Naive B cell (primary cell): ENCODE results near the gene MFAP4. TPM values are rescaled to one million over a fixed set of nuclear protein-coding genes. Genes with fewer than 3 reads are reported as not detected.
"Not testable (repeated sequence)": the region's sequence is repeated elsewhere in the genome, so short reads cannot be mapped to it uniquely, and the experiment has no call there.

Experiments used
- ATAC-seq, 2 donors: fragments of 150-1000 bp; cut with Tn5 transposase; 2 replicates each; pipeline ENCODE4 v1.10.0; 2021; ENCODE audit warnings: low read depth in 2 of 2, mild to moderate bottlenecking in 2 of 2, moderate library complexity in 2 of 2
- DNase-seq: peaks from one replicate; pipeline ENCODE4 v3.0.0; 2022
- H3K27ac Mint-ChIP-seq, 6 donors: one replicate each; pipeline ENCODE4 v1.8.0; 2020 to 2022; ENCODE audit warnings: mild to moderate bottlenecking in 6 of 6, mixed read lengths in 6 of 6, moderate library complexity in 5 of 6, inconsistent platforms in 2 of 6
- H3K27me3 Mint-ChIP-seq, 3 donors: one replicate each; pipeline ENCODE4 v1.8.0; 2021 to 2022; ENCODE audit warnings: mixed read lengths in 3 of 3, mild to moderate bottlenecking in 1 of 3
- H3K36me3 Mint-ChIP-seq, 2 donors: one replicate each; pipeline ENCODE4 v1.8.0; 2020 to 2022; ENCODE audit warnings: mixed read lengths in 2 of 2, inconsistent platforms in 1 of 2, mild to moderate bottlenecking in 1 of 2
- H3K4me1 Mint-ChIP-seq, 3 donors: one replicate each; pipeline ENCODE4 v1.8.0; 2020 to 2022; ENCODE audit warnings: mixed read lengths in 3 of 3, inconsistent platforms in 1 of 3, mild to moderate bottlenecking in 1 of 3, moderate library complexity in 1 of 3
- H3K4me3 Mint-ChIP-seq, 8 donors: one replicate each; pipeline ENCODE4 v1.8.0; 2020 to 2022; ENCODE audit warnings: mild to moderate bottlenecking in 8 of 8, mixed read lengths in 8 of 8, moderate library complexity in 8 of 8, inconsistent platforms in 2 of 8
- H3K9me3 Mint-ChIP-seq, 7 donors: one replicate each; pipeline ENCODE4 v1.8.0; 2020 to 2022; ENCODE audit warnings: mixed read lengths in 7 of 7, mild to moderate bottlenecking in 5 of 7, inconsistent platforms in 2 of 7, moderate library complexity in 1 of 7
- polyA plus RNA-seq, 6 donors: library from polyadenylated mRNA; unstranded; fragments of 300-500 nt; fragmentation: Illumina TruSeq; gene quantifications; one replicate each; pipeline ENCODE4 v1.2.3, GENCODE V29; 2021; ENCODE audit warnings: low read depth in 6 of 6

Gene MFAP4
- polyA plus RNA-seq, 6 donors from 2014 or later = not detected

DNA sequence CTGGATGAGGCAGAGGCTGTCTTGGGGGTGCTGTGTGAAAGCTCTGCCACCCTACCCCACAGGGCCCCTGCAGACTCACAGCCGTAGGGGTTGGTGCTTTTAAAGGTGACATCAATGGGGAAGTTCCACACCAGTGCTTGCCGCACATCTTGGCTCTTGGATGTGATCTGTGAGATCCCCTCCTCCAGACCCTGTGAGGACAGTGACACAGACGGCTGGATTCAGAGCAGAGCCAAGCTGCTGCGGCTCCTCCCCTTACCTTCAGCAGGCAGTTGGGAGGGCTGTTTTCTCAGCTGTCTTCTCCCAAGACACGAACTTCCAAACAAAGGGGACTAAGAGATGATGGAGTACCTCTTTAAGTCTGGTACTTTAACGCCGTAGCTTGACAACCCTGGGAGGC is 29.2 kb downstream of the MFAP4 start:
- Mint-ChIP-seq H3K4me1 (peaks cover 1 to 11% (median 10%) of the 10 kb centered on the region in 3 donors), H3K27ac (no peak overlapping the region), H3K4me3 (no peak overlapping the region), H3K36me3 (no peaks in the 10 kb centered on the region), H3K27me3 (peaks cover 35 to 46% (median 38%) of the 10 kb centered on the region in 3 donors), H3K9me3 (no peaks in the 10 kb centered on the region)
- DNase-seq (no peak), ATAC-seq (no peak)

DNA sequence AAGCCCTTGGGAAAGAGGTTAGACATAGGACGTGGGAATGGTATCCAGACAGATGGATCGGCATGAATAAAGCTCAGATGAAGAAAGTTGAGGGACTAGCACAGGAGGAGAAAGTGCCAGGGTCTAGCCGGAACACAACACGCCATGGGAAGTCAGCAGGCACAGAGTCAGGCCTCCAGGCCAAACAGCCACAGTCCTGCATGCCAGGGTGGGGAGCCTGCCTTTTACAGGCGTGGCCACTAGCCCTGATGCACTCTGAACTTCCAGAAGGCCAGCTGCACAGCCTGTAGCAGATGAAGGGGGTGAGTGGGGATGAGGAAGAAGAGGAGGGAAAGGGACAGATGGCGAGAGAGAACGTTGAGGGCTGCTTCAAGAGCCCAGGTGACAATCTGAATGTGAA is 29.6 kb downstream of the MFAP4 start:
- Mint-ChIP-seq H3K4me1 (peaks cover 0 to 10% (median 6%) of the 10 kb centered on the region in 3 donors), H3K36me3 (no peaks in the 10 kb centered on the region), H3K9me3 (no peaks in the 10 kb centered on the region), H3K27ac (peak overlapping the region in 1 of 6 donors; percentile 95), H3K4me3 (no peak overlapping the region), H3K27me3 (peaks cover 35 to 46% (median 38%) of the 10 kb centered on the region in 3 donors)
- ATAC-seq (no peak), DNase-seq (no peak)

DNA sequence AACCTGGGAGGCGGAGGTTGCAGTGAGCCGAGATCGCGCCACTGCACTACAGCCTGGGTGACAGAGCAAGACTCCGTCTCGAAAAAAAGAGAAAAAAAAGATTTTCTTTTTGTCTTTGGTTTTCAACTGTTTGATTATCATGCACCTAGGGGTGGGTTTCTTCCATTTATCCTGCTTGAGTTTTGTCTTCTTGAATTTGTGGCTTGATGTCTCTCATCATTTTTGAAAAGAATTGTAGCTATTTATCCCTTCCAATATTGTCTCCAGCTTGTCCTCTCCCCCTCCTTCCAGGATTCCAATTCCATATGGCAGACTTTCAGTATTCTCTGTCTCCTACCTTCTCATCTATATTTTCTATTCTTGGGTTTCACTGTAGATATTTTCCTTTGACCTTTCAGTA is 32.2 kb downstream of the MFAP4 start:
- no peaks in the 10 kb centered on the region for H3K4me1 Mint-ChIP-seq
- H3K27ac Mint-ChIP-seq = no peak overlapping the region
- DNase-seq (no peak), ATAC-seq (no peak)
- H3K4me3 Mint-ChIP-seq = no peak overlapping the region
- peaks cover 27 to 39% (median 38%) of the 10 kb centered on the region in 3 donors for H3K27me3 Mint-ChIP-seq
- no peaks in the 10 kb centered on the region for H3K36me3 Mint-ChIP-seq
- H3K9me3 Mint-ChIP-seq = no peaks in the 10 kb centered on the region

- H3K27me3 Mint-ChIP-seq = peaks cover 21 to 26% (median 25%) of the 10 kb centered on the region in 3 donors
- H3K4me1 Mint-ChIP-seq, H3K27ac Mint-ChIP-seq, DNase-seq, H3K36me3 Mint-ChIP-seq, H3K9me3 Mint-ChIP-seq, H3K4me3 Mint-ChIP-seq, ATAC-seq: not testable (repeated sequence)
Observed at GRCh38 chr17:19353401-19353800, 33.6 kb downstream of the MFAP4 start.

DNA sequence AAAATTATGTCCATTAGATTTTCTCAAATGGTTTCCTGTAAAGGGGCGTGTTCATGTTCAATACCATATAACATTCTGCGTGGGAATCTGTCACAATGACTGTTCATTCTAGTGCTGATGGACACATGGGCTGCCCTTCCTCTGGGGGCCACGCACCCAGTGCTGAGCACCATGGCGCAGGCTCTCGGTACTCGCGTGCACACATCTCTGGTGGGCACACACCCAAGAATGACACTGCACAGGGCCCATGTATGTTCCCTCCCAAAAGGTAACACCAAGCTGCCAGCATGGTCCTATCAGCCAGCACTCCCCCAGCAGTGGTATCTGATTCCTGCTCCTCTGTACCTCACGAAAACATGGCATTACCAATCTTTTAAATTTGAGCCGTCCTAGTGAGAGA is 38.2 kb downstream of the MFAP4 start:
- H3K9me3 Mint-ChIP-seq = no peaks in the 10 kb centered on the region
- no peak overlapping the region for H3K4me3 Mint-ChIP-seq
- H3K27me3 Mint-ChIP-seq = peaks cover under 1 to 14% (median under 1%) of the 10 kb centered on the region in 3 donors
- ATAC-seq (no peak), DNase-seq (no peak)
- peaks cover 0 to 5% (median 0%) of the 10 kb centered on the region in 3 donors for H3K4me1 Mint-ChIP-seq
- H3K27ac Mint-ChIP-seq = no peak overlapping the region
- no peaks in the 10 kb centered on the region for H3K36me3 Mint-ChIP-seq

- Mint-ChIP-seq H3K4me3 (no peak overlapping the region), H3K9me3 (no peaks in the 10 kb centered on the region), H3K27me3 (peaks cover 0 to 14% (median 0%) of the 10 kb centered on the region in 3 donors), H3K36me3 (no peaks in the 10 kb centered on the region), H3K27ac (peak overlapping the region in 1 of 6 donors; percentile 41), H3K4me1 (peaks cover 0 to 5% (median 0%) of the 10 kb centered on the region in 3 donors)
- DNase-seq (no peak), ATAC-seq (no peak)
Observed at GRCh38 chr17:19348081-19348650, 38.8 kb downstream of the MFAP4 start.

DNA sequence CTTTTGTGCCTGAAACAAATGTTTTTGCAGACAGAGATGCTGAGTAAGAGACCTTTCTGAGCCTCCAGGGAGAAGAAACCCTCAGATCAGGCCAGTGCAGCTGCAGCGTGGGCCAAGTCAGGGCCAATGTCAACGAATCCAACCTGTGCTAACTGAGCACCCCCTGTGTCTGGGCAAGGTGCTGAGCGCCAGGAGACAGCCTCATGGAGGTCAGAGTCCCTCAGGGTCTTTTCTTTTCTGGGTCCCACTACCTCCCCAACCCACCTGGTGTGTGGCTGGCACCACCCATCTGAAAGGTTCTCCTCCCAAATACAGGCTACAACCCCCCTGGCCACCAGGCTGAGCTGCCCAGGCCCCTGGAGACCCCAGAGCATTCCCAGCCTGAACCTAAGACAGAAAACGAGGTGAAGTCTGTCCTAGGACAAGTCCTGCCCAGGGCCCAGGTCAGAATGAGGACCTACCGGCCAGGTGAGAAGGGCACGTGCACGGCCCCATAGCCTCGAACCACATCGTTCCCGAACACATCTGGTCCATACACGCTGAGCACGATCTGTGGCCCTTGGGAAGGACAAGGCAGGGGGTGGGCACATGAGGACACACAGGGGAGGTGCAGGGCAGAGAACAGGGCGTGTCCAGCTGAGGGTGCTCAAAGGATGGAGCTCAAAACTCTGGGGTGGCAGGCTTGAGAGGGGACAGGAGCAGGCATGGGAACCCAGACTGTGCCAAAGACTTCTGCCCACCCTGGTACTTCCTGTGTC is 39.5 kb downstream of the MFAP4 start:
- Mint-ChIP-seq H3K36me3 (no peaks in the 10 kb centered on the region), H3K27me3 (peaks cover 0 to 20% (median 0%) of the 10 kb centered on the region in 3 donors), H3K9me3 (no peaks in the 10 kb centered on the region), H3K4me1 (peaks cover 0 to 5% (median 0%) of the 10 kb centered on the region in 3 donors), H3K27ac (no peak overlapping the region), H3K4me3 (no peak overlapping the region)
- ATAC-seq (no peak), DNase-seq (no peak)

- ATAC-seq = no peak
- Mint-ChIP-seq H3K27me3 (peaks cover 5 to 24% (median 8%) of the 10 kb centered on the region in 3 donors), H3K4me3 (peak overlapping the region in 1 of 8 donors; percentile 67), H3K4me1 (peaks cover 0 to 11% (median 0%) of the 10 kb centered on the region in 3 donors), H3K27ac (peak overlapping the region in 3 of 6 donors; percentile 4 to 67 (median 55)), H3K9me3 (no peaks in the 10 kb centered on the region), H3K36me3 (no peaks in the 10 kb centered on the region)
- no peak for DNase-seq
Observed at GRCh38 chr17:19346351-19347255, 40.4 kb downstream of the MFAP4 start.

DNA sequence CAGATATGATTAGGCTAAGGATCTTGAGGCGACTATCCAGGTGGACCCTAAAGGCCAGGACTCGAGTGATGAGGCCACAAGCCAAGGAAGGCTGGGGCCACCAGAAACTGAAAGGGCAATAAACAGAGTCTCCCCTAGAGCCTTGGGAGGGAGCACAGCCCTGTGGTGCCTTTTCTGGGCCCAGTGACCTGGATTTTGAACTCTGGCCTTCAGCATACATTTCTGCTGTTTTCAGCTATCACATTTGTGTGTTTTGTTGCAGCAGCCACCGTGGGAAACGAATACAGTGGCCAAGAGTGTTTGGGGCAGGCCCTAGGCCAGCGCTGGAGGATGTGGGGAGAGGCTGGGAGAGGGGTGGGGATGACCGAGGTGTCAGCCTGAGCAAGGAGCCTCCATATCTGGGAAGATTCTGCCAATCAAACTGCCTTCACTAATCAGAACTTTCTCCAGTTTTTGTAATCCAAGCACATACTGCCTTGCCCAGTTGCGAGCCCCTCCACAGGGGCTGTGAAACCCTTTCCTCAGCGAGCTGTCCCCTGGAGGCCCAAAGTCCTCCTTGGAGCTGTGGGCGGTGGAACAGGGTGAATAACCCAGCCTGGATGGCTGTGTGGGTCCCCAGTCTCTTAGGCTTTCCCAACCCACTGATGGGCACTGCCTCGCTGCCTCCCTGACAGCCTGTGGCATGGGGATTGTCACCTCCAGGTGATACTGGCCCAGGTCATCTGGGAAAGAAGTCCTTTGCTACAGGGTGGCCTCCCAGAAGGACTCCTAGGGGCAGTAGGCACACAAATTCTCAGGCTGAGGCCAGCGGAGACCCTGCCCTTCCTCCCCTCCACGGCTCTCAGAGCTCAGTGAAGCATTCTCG is 41.3 kb downstream of the MFAP4 start:
- Mint-ChIP-seq H3K4me1 (peaks cover 0 to 13% (median 0%) of the 10 kb centered on the region in 3 donors), H3K36me3 (no peaks in the 10 kb centered on the region), H3K27me3 (peaks cover 8 to 27% (median 16%) of the 10 kb centered on the region in 3 donors), H3K27ac (no peak overlapping the region), H3K4me3 (peak overlapping the region in 1 of 8 donors; percentile 43), H3K9me3 (no peaks in the 10 kb centered on the region)
- ATAC-seq = no peak
- no peak for DNase-seq

DNA sequence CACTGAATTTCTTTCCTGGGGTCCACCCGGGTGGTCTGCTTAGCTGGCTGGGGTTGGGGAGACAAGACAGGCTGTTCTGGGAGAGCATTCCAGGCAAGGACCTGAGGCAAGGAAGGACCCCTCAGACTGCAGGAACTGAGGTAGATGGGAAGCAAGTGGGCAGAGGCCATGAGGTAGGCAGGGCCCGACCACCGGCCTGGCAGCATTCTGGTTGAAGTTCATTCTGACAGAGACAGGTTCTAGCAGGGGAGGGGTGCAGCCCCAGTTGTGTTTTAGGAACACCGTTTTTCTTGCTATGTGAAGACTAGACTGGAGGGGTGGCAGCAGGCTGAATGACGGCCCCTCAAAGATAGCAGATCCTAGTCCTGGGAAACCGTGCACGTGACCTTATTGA is 41.9 kb downstream of the MFAP4 start:
- ATAC-seq (no peak), DNase-seq (no peak)
- no peak overlapping the region for H3K27ac Mint-ChIP-seq
- no peaks in the 10 kb centered on the region for H3K9me3 Mint-ChIP-seq
- H3K4me3 Mint-ChIP-seq = no peak overlapping the region
- no peaks in the 10 kb centered on the region for H3K36me3 Mint-ChIP-seq
- H3K27me3 Mint-ChIP-seq = peaks cover 9 to 29% (median 16%) of the 10 kb centered on the region in 3 donors
- peaks cover 0 to 13% (median 0%) of the 10 kb centered on the region in 3 donors for H3K4me1 Mint-ChIP-seq

- ATAC-seq (no peak), DNase-seq (no peak)
- no peak overlapping the region for H3K27ac Mint-ChIP-seq
- H3K4me3 Mint-ChIP-seq = no peak overlapping the region
- no peaks in the 10 kb centered on the region for H3K36me3 Mint-ChIP-seq
- H3K9me3 Mint-ChIP-seq = no peaks in the 10 kb centered on the region
- H3K4me1 Mint-ChIP-seq = peaks cover 0 to 13% (median 0%) of the 10 kb centered on the region in 3 donors
- H3K27me3 Mint-ChIP-seq = peaks cover 12 to 30% (median 16%) of the 10 kb centered on the region in 3 donors
Observed at GRCh38 chr17:19344311-19345066, 42.5 kb downstream of the MFAP4 start.

GRCh38 chr17:19343671-19344151 is 43.3 kb downstream of the MFAP4 start:
- Mint-ChIP-seq H3K4me1 (peaks cover 0 to 13% (median 0%) of the 10 kb centered on the region in 3 donors), H3K27me3 (peaks cover 14 to 38% (median 16%) of the 10 kb centered on the region in 3 donors), H3K4me3 (no peak overlapping the region), H3K36me3 (no peaks in the 10 kb centered on the region), H3K27ac (no peak overlapping the region), H3K9me3 (no peaks in the 10 kb centered on the region)
- ATAC-seq (no peak), DNase-seq (no peak)
